Germinal center (tissue), 1 donor: ENCODE results near the gene NUP93.

ENCODE experiments used
- DNase-seq: peaks from one replicate; pipeline ENCODE4 v3.0.0; 2012; ENCODE audit warnings: mixed read lengths, low spot score

The NUP93 gene

DNA sequence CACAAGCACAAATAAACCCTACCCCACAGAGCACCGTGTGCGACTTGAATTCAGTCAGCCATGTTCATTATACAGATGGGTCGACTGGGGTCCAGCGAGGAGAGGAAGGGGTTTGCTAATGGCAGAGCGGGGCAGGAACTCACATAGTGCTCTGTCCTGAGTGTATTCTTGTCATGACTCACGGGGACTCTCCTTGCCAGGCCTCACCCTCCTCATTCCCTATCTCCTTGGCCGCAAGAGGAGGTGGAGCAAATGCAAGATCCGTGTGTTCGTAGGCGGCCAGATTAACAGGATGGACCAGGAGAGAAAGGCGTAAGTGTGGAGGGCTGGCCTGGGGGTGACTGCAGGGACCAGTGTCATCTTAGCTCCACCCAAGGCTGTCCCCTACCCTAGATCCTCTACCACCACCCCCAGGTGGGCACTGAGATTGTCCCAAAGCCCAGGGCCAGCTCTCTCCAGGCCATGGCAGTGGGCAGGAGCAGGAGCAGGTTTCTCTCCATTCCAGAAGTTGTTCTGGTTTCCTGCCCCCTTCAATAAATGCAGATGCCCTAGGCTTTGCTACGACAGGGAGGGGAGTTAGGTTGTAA is 164.5 kb downstream of the NUP93 start:
- no peak for DNase-seq

DNA sequence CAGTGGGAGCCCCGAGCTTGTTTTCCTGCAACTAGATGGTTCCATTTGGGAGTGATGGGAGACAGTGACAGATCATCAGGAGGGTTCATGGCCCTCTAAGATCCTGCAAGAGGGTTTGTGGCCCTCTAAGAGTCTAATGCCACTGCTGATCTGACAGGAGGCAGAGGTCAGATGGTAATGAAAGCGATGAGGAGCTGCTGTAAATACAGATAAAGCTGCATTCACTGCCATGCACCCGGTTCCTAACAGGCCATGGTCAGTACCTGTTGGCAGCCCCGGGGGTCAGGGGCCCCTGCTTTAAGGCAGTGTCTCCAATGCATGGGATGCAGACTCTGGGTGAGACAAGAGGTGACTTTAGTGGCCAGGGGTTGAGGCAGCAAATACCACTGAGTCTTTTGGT is 165.9 kb downstream of the NUP93 start:
- no peak for DNase-seq

DNA sequence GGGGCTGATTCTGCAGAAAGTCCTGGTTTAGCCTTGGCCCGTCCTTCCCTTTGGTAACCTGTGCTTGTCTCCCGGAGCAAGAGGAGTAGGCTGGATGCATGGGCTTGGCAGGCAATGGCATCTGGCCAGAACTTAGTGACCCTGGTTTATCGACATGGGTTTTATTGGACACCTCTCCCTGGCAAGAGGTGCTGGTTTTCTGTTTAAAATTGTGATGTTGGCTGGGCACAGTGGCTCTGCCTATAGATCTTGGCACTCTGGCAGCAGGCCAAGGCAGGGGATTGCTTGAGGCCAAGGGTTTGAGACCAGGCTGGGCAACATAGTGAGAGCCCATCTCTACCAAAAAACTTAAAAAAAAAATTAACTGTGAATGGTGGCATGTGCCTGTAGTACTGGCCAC is 166.3 kb downstream of the NUP93 start:
- DNase-seq, result no peak

GRCh38 chr16:56897026-56897799 is 167.3 kb downstream of the NUP93 start:
- DNase-seq, result no peak

GRCh38 chr16:56898847-56899246 is 168.9 kb downstream of the NUP93 start:
- DNase-seq, result no peak
